Lung microvascular endothelial cell (primary cell): ENCODE results near the gene BABAM2. TPM values are rescaled to one million over a fixed set of nuclear protein-coding genes. Genes with fewer than 3 reads are reported as not detected.

Source experiments
- DNase-seq, 2 donors: peaks; one replicate each; pipeline versions ENCODE4 v3.0.0 to v3.0.0-alpha.2; 2010; ENCODE audit warnings: low read depth in 2 of 2
- total RNA-seq: library from RNA; depleted of rRNA; stranded (reverse); fragments of >200 nt; gene quantifications from 2 replicates; pipeline ENCODE4 v1.2.1, GENCODE V29; 2014

Gene BABAM2
- total RNA-seq, 1 donor from 2014 or later: 14.7 TPM

DNA sequence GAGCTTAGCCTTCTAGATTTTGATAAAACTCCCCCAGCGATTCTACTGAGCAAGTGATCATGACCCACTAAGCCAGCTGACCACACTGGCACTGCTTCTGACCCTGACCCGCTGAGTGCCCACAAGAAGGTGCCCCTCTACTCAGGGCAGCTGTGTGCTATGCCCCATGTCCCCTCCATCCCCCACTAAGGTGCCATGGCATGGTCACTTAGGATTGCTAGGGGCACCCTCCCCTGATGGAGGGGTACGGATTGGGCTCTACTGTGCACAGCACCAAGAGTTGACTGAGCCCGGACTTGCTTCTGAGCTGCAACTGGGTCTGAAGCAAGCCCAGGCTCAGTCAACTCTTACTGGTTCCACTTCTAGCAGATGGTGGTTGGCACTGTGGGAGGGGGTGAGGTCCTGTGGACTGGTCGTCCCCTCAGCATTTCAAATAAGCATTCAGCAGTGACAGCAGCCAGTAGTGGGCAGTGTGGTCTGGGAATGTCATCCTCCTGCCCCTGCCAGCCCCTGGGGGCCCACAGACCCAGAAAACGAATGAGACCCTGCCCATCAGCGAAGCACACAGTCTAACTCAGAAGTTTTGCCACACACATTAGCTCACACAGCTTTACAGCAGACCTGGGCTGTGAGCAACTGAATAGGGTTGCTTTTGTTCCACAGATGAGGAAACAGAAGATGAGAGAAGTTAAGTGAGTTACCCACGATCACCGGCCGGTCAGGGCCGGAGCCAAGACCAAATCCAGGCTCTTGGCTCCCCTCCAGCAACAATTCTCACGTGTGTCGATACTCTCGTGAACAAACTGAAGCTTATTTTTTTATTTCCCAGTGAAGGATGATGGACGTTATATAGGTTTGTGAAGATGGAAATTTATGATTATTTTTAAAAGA, 450.0 kb downstream of the BABAM2 start:
- DNase-seq: peak in 1 of 2 donors; percentile 18

DNA sequence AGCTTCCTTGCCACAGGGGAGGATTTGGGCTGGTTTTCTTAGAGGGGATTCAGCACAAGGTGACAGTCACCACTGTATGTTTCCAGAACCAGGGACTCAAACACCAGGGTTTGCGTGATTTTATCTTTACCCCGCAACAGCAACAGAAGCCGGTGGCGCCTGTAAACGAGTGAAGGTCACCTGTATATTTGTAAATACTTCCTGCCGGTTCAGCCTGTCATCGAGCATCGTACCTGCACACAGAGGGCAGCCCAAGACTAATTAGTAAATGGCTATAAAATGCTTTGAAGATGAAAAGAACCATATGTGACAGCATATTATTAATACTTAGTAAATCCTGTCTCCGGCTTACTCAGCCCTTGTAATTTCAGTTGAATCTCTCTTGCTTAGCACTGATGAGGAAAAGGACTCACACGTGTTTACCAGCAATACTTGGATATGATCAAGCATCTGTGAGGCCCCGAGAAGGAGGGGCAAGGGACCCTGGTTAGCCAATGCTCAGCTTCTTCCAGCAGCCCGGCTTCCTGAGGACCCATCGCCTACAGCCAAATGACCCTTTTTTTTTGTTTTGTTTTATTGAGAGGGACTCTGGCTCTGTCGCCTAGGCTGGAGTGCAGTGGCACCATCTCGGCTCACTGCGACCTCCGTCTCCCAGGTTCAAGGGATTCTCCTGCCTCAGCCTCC, 450.8 kb downstream of the BABAM2 start:
- DNase-seq: no peak

DNA sequence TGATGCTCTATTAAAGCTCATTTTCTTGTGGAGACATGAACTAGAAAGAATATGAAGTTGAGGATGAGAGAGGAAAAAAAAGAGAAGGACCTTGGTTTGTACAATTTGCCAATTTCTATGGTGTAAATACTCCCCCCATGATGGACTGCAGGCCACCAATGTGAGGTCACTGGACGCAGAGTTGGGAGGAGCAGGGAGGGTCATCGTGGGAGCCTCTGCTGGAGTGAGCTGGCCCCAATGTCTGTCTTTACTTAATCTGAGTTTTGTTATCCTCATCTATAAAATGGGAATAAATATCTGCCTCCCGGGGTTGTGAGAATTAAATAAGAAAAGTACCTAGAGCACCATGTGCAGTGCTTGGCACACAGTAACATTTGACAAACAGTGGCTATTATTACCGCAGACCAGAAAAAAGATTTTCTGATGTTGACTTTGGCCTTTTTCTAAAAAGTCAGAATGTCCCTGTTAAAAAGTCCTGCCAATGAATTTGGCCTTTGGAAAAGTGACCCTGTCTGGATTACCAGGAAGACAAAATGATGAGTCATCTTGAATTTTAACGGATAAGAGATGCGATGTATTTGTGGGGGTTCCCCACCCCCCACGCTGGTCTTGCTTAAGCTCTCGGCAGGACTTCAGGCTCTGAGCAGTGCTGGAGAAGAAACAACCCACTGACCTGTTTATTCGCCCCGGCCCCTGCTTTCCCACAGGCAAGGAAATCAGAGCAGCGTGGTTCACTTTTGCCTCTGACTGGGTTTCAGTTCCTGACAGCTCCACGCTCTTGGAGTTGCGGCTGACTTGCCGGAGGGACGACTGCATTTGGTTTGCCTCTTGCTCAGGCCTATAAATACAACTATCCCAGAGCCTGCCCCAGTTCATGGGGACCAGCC, 451.8 kb downstream of the BABAM2 start:
- DNase-seq: peak; percentile 69 to 82

DNA sequence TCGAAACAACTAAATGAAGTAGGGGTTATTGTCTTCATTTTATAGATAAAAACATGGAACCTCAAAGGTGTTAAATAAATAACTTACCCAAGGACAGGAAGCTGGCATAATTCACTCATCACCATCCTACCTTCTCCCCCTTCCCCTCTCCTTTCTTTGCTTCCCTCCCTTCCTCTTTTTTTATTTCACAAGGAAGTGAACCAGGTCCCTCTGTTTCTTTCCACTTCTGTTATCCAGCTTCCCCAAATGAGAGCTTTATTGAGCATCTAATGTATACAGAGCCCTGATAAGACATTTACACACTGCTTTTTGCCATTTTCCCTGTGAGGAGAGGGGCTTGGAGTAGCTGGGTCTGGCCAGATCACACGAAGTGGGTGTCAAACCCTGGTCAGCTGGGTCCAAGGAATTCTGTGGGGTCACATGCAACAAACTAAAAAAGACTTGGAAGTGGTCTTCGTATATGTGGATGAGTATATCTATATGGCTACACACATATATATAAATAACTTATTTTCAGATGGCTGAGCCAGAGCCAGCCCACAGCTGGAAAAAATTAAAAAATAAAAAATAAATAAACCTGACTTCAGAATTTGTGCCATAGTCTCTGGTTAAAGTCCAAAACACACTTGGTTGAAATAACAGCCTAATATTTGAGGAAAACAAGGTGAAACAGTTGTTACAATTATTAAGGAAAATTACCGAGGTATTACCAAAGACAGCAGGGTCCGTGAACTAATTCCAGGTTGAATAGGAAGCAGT, 452.8 kb downstream of the BABAM2 start:
- DNase-seq: no peak

DNA sequence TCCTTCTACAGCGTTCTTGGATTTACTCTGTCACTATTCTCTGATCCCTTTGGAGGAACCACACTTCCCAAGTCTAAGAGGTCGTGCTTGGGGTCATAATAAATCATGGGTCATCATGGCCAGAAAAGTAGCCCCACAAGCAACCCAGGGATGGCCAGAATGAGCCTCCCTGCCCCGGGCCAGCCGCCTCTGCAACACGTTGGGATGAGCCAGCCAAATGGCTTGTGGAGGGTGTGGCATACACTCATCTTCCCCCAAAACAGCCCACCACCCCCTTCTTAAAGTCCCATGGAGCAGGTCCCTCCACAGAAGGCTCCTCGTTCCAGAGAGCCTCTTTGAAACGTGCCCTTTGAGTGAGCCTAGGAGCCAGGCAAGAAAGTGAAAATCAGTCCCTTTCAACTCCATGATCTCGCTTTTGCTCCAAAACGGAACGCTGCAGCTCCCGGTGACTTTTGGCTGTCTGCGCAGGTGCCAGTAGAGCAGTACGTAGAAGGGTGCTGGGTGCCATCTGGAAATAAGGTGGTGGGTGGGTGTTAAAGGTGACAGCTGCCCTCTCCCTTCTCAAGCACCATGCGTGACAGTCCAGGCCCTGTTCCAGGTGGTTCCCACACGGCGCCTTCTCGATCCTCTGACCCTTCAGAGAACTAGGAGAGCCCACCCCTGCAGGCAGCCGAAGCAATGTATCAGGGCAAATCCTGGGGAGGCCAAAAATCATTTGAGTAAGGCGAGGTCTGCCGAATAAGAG, 453.6 kb downstream of the BABAM2 start:
- DNase-seq: no peak

DNA sequence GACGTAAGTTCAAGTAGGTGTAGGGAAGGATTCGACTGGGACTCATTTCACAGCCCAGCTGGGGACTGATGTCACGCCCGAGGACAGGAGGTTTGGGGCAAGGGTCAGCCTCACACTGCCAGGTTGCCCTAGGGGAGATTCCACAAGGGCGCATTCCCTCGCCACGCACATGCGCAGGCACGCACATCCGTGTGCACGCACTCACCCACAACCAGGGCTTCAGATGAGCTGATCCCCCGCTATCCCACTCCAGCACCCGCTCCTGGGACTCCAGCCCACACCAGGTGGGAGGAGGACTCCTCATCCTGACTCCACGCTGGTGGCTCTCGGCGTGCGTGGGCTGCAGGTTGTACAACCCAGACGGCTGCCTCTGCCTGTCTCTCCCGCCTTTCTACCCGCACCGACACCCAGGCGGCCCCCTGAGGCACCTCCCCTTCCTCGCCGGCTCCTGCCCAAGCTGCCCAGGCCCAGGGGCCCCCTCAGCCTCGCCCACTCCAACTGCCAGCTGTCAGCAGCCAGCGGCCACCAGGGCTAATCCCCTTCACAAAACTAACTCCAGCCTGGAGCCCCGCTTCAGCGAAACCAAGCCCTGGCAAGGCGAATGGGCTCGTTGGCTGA, 454.3 kb downstream of the BABAM2 start:
- DNase-seq: no peak

DNA sequence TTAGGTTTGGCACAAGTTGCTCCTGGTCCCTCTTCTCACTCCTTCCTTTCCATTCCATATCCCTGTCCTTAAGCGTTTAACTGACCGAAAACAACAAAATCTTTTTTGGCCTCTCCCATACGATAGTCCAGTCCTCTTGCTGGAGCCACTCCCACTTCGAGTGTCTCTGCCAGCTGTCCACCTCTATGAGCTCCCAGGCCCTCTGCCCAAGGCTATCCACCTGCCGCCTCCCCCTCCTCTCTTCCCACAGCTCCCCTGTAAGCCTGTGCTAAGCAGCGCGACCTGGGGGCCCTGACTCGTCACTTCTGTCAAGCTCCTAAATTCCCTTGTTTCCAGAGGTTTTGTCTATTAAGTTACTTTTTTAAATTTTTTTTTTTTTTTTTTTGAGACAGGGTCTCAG, 455.1 kb downstream of the BABAM2 start:
- no peak for DNase-seq

DNA sequence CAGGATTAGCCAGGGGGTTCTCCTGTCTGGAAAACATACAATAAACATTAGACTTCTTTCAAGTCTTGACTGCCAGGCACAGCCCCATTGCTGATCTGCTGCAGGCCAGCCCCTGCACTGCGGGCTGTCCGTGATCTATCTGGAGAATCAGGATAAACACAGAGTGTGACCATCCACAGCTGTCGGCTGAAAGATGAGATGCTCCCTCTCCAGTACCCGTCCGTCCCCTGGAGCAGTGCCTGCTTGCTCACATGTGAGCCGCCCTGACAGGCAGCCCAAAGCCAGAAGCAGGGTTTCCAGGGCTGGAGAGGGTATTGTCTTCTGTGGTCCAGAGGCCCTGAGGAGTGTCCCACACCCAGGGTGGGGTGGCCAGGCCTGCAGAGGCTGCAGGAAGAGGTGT, 456.1 kb downstream of the BABAM2 start:
- no peak for DNase-seq

DNA sequence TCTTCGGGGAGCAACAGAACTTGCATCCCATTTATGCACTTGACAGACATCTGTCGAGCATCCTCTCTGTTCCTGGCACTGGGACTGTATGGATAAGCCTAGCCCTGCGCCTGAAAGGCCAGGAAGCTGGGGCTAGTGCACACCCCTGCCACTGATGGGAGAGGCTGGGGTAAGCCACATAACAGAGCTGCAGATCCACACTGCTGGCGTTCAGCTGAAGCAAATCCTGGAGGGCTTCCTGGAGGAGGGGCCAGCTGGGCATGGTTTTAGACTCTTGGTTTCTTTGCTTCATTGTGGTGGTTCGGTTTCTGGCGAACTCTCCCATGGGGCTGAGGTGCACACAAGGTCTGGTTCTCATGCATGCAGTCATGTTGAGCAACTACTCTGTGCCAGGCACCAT, 456.7 kb downstream of the BABAM2 start:
- DNase-seq: no peak

DNA sequence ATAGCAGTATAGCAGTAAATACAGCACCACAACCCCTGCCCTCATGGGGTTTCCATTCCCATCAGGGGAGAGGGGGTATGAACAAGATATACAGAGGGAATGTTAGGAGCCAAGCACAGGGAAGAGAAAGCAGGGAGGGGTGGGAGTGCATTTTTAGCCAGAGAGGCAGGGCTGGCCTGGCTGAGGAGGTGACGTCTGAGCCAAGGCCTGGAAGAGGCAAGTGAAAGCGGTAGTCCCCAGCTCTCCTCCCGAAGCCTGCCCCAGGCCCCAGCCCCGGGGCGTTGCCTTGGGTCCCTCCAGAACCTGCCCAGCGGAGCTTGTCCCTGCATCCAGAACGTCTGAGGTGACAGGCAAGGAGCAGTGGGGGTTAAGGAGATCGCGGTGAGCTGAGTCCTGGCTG, 457.1 kb downstream of the BABAM2 start:
- DNase-seq: no peak

DNA sequence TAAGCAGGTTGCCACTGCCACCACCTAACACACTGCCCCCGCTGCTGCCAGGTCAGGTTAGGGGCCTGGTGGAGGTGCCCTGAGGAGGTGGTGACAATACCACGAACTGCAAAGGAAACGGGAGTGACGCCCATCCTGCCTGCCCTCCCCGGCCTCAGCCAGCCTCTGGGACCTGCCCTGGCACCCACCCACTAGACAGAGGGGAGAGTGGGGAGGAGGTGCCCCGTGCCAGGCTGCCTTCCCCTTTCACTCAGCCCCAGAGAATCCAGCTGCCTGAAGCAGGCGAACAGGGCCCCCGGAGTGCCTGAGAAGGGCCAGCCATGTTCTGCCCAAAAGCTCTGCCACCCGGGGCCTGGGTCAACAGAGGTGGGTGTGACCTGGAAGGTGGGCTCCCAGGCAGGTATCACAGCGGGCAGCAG, 457.6 kb downstream of the BABAM2 start:
- DNase-seq: peak in 1 of 2 donors; percentile 25

DNA sequence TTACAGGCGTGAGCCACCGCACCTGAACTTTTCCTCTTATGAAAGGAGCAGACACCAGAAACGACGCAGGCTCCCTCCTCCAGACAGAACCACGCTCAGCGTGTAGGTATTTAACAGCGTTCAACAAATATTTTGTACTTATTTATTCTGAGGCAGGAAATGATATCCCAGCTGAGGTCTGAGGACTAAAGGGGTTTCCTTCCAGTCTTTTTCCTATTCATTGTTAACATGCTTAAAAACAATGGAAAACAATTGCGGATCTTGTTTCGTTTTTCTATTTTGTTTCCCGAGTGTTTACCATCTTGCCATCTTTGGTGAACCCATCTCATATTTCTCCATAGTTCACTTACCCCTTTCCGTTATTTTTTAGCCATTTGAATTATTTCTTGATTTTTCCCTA, 458.4 kb downstream of the BABAM2 start:
- DNase-seq: peak; percentile 17 to 60

DNA sequence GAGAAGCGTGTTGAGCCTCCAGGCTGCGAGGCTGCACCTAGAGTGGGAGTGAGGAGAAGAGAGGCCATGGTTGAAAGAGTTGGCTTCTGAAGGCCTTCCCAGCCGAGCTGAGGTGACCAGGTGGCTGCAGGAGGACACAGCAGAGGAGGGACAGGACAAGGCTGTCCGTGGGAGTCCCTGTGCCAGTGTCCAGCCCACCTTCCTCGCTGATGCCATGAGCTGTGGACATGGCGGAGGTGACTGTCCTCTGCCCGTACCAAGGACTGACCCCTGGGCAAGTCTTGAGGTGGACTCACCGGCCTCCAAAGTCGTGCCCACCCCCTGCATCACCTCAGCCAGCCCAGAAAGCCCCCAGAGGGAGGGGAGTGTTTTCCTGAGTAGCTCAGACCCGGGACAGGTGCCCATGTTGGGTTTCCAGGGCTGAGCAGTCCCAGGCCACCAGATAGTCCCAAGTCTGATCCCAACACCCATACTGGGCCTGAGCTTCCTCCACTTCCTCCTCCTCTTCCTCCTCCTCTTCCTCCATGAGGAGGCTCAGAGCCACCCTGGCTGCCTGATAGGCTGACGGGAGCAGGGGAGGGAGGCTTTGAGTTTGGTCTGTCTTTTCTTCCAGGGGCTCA, 459.1 kb downstream of the BABAM2 start:
- DNase-seq: no peak

DNA sequence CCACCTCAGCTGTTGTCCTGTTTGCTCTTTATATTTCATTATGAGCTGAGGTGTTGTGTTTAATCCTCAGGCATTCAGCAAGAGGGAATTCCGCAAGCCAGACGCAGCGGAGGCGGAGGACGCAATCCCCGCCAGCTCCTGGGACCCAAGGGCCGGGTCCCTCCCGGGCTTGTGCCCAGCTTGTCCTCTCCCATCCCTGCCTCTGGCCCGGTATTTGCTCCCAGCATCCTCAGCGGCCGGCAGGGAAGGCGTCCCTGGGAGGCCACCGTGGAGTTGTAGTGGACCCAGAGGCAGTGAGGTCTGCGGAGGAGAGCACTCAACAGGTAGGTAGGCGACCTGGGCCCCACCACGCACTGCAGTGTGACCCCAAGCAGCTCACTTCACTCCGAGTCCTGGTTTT, 459.7 kb downstream of the BABAM2 start:
- DNase-seq: no peak

DNA sequence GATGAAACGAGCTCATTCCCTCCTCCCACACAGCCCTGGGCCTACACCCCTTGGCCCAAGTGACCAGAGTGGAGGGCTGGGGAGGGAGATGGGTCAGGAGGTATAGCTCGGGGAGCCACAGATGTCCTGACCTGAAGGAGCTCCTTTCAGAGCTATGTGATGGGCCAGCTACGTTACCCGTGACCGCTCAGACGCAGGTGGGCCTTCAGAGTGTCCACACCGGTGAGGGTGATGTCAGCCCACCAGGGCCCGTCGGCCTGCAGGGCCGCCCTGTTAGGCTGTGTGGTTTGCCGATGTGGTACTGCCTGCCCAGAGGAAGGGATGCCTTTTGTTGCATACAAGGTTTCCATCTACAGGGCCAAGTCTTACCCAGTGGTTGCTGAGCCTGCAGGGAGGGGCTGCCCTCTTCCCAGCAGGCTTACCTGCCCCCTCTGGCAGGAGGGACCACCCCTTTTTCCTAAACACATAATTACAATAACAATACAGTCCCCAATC, 460.3 kb downstream of the BABAM2 start:
- DNase-seq: no peak

DNA sequence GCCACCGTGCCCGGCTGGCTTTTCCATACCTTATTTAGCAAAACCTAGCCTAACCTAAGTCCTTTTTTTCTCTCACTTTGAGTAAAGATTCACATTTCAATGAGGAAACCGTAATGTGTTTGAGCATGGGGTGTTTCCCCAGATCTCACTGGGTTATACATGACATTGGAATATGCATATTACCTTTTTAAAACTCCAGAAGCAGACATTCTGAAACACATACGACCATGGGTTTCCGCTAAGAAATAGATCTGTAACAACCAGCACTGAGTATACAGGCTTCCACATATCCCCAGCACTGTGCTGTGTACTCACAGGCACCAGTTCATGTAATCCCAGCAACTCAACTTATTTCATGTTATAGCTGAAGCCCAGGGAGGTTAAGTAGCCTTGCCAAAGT, 461.1 kb downstream of the BABAM2 start:
- DNase-seq: no peak

DNA sequence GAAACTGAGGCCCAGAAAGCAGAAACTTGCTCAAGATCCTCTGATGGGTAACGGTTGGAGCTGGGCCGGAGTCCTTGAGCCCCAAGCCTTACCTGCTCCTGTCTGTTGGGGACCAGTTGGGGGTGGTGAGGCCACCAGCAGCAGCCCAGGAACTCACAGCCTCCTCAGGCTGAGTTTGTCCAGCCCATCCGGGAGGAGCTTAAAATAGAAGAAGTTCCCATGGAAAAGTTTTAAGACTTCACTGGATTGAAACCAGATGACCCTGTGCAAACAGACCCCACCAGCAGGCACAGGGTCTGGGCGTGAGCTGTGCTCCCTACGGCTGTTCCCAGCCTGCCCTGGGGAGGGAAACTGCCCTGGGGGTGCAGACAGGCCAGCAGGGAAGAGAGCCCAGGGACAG, 461.6 kb downstream of the BABAM2 start:
- DNase-seq: no peak

DNA sequence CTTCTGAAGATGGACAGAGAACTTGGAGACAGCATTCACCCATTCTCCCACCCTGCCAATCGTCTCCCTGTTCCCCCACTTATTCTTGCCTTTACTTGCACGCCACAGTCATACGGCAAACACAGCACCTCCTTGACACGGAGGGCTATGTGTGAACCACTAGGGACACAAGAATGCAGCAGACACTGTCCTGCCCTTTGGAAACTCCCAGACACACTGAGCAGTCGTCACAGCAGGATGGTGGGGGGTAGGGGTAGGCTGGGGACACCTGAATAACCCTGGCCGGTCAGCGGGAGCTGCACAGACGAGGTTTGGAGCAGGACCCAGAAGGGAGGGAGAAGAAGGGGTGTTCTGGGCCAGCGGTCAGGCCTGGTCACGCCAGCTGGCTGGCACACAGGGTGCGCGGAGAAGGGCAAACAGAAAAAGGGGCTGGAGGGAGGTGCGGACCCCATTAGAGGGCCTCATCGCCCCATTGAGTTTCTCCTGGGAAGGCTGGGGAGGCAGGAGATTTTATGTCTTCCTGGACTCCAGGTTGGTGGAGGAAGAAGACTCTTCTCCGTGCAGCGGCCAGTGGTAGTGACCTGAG, 462.2 kb downstream of the BABAM2 start:
- no peak for DNase-seq

DNA sequence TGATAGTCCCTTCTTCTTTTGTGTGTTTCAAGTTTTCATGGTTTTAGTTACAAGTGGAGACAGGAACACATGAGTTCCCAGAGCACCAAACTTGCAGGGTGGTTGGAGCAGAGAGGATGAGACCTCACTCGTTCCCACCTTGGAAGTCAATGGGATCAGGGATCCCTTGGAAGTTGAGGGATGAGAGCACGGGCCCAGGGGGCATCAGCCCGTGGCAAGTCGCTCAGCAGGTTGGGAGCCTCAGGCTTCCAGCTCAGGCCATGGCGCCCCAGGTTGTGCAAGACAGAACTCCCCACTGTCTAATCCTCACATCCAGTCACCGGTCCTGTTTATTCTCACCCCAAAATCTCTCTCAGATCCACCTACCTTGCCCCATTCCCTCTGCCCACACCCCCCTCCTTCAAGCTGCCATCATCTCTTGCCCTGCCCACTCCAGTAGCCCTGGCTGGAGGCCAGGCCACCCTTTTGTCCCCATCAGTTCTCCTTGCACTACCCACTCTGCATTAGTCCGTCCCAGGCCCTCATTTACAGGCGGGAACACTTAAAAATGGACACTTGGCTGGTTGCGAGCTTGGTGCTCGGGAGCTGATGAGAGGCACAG, 464.5 kb downstream of the BABAM2 start:
- no peak for DNase-seq
